Upper lobe of left lung (tissue), 6 donors: ENCODE measurements around the gene MTMR12. TPM values are rescaled to one million over a fixed set of nuclear protein-coding genes. Genes with fewer than 3 reads are reported as not detected.
"Not testable (repeated sequence)": the region's sequence is repeated elsewhere in the genome, so short reads cannot be mapped to it uniquely, and the experiment has no call there.

ENCODE experiments used
- ATAC-seq, 2 donors: fragments of 200-7000 bp; cut with Tn5 transposase; one replicate each; pipeline ENCODE4 v1.9.1; 2022; ENCODE audit warnings: mild to moderate bottlenecking in 2 of 2, moderate library complexity in 2 of 2; ENCODE audit not compliant: low FRiP score in 2 of 2
- DNase-seq, 2 donors: peaks; one replicate each; pipeline ENCODE4 v3.0.0-alpha.2; 2019 to 2020
- H3K27ac ChIP-seq, 4 donors: fragments of 200-600 bp; sonication (generic); one replicate each; pipeline ENCODE4 v1.5.1; 2016 to 2019
- H3K27me3 ChIP-seq, 4 donors: fragments of 200-600 bp; sonication (generic); one replicate each; pipeline ENCODE4 v1.5.1; 2017 to 2019
- H3K36me3 ChIP-seq, 4 donors: fragments of 200-600 bp; sonication (generic); one replicate each; pipeline ENCODE4 v1.5.1; 2016 to 2019
- H3K4me1 ChIP-seq, 4 donors: fragments of 200-600 bp; sonication (generic); one replicate each; pipeline ENCODE4 v1.5.1; 2018 to 2019
- H3K4me3 ChIP-seq, 4 donors: fragments of 200-600 bp; sonication (generic); one replicate each; pipeline ENCODE4 v1.5.1; 2017 to 2019; ENCODE audit warnings: mild to moderate bottlenecking in 2 of 4, moderate library complexity in 1 of 4
- H3K9me3 ChIP-seq, 4 donors: fragments of 200-600 bp; sonication (generic); one replicate each; pipeline ENCODE4 v1.5.1; 2018 to 2019
- CTCF ChIP-seq, 6 experiments: fragments of 450-650 bp in 4 of 6; fragments of 200-600 bp in 2 of 6; sonication (generic) in 2 of 6; IDR thresholded peaks; one replicate each; pipeline ENCODE4 v1.5.1; 2016 to 2019; ENCODE audit warnings: antibody characterized with exemption in 6 of 6
- EP300 ChIP-seq, 4 donors: sonication (generic); formaldehyde crosslinking; IDR thresholded peaks; one replicate each; pipeline ENCODE4 v1.5.1; 2017; ENCODE audit warnings: antibody characterized with exemption in 4 of 4, control low read depth in 2 of 4
- POLR2A ChIP-seq, 4 donors: fragments of 450-650 bp; IDR thresholded peaks; one replicate each; pipeline ENCODE4 v1.5.1; 2016 to 2017; ENCODE audit warnings: antibody characterized with exemption in 4 of 4, mild to moderate bottlenecking in 2 of 4
- POLR2AphosphoS5 ChIP-seq, 2 donors: sonication (generic); formaldehyde crosslinking; IDR thresholded peaks; one replicate each; pipeline ENCODE4 v1.5.1; 2017; ENCODE audit warnings: antibody characterized with exemption in 2 of 2
- WGBS, 2 donors: methylation state at CpG; one replicate each; pipeline ENCODE4 v1.1.5; 2017 to 2018; 5-methylcytosine and 5-hydroxymethylcytosine counted together
- total RNA-seq, 6 donors: library from RNA; depleted of rRNA in 4 of 6; stranded (reverse); fragments of >200 nt in 4 of 6; gene quantifications; one replicate each; pipeline versions ENCODE4 v1.1.0 to v1.2.1, GENCODE V29; 2016 to 2021
- donor health status: DM: no; HTN: no; CAD: no; lungs with moderate emphysema.
- donor health status: DM: no; HTN: yes; CAD: no; lungs with severe emphysema.

Gene MTMR12
- total RNA-seq, 6 donors from 2014 or later = 27.2 to 50.8 (median 35.5) TPM

GRCh38 chr5:32314658-32315057 is 1.9 kb upstream of the MTMR12 start:
- H3K36me3 ChIP-seq = no peaks in the 10 kb centered on the region
- ATAC-seq = no peak
- peaks cover 20 to 36% (median 23%) of the 10 kb centered on the region in 4 donors for H3K4me1 ChIP-seq
- H3K9me3 ChIP-seq = no peaks in the 10 kb centered on the region
- TF ChIP-seq POLR2AphosphoS5 (IDR thresholded peaks at IDR 0.05) (no peak), EP300 (IDR thresholded peaks at IDR 0.05) (no peak), CTCF (IDR thresholded peaks at IDR 0.05) (no peak), POLR2A (IDR thresholded peaks at IDR 0.05) (no peak)
- no peaks in the 10 kb centered on the region for H3K27me3 ChIP-seq
- 71 to 75% methylated on average over 5 of the region's 5 CpGs for WGBS, 2 donors
- no peak for DNase-seq
- H3K4me3 ChIP-seq = no peak overlapping the region
- peak overlapping the region in 1 of 4 donors; percentile 50 for H3K27ac ChIP-seq

- H3K4me3 ChIP-seq, H3K36me3 ChIP-seq, H3K27me3 ChIP-seq, ATAC-seq, H3K9me3 ChIP-seq, DNase-seq: not testable (repeated sequence)
- 60 to 78% methylated on average over 10 of the region's 10 CpGs for WGBS, 2 donors
- Histone ChIP-seq H3K4me1 (peaks cover 21 to 41% (median 28%) of the 10 kb centered on the region in 4 donors), H3K27ac (peak overlapping the region in 2 of 4 donors; percentile 50 to 84)
Measured at GRCh38 chr5:32314152-32314488, 1.4 kb upstream of the MTMR12 start.

GRCh38 chr5:32312197-32312594 is 543 bp downstream of the MTMR12 start:
- TF ChIP-seq POLR2AphosphoS5 (IDR thresholded peaks at IDR 0.05) = peak in 1 of 2 donors; percentile 57
- TF ChIP-seq POLR2A (IDR thresholded peaks at IDR 0.05) = peak in 1 of 4 donors; percentile 69
- TF ChIP-seq CTCF (IDR thresholded peaks at IDR 0.05) = no peak
- peak in 1 of 4 donors; percentile 17 for TF ChIP-seq EP300 (IDR thresholded peaks at IDR 0.05)
- ATAC-seq = peak; percentile 20 to 63
- peak; percentile 75 to 94 for DNase-seq
- 1% methylated on average over 14 to 17 of the region's 34 CpGs for WGBS, 2 donors
- Histone ChIP-seq H3K27ac (peak overlapping the region; percentile 94 to 99 (median 98)), H3K27me3 (no peaks in the 10 kb centered on the region), H3K4me3 (peak overlapping the region; percentile 82 to 92 (median 91)), H3K9me3 (no peaks in the 10 kb centered on the region), H3K4me1 (peaks cover 30 to 60% (median 42%) of the 10 kb centered on the region in 4 donors), H3K36me3 (no peaks in the 10 kb centered on the region)

GRCh38 chr5:32311404-32312196 is 1.1 kb downstream of the MTMR12 start:
- no peaks in the 10 kb centered on the region for H3K27me3 ChIP-seq
- no peaks in the 10 kb centered on the region for H3K9me3 ChIP-seq
- WGBS, 2 donors = 40 to 41% methylated on average over 16 of the region's 16 CpGs
- H3K4me1 ChIP-seq = peaks cover 35 to 64% (median 42%) of the 10 kb centered on the region in 4 donors
- TF ChIP-seq POLR2A (IDR thresholded peaks at IDR 0.05) (no peak), EP300 (IDR thresholded peaks at IDR 0.05) (no peak), POLR2AphosphoS5 (IDR thresholded peaks at IDR 0.05) (no peak), CTCF (IDR thresholded peaks at IDR 0.05) (no peak)
- H3K36me3 ChIP-seq = no peaks in the 10 kb centered on the region
- no peak for DNase-seq
- H3K4me3 ChIP-seq = peak overlapping the region; percentile 82 to 92 (median 91)
- ATAC-seq = no peak
- H3K27ac ChIP-seq = peak overlapping the region; percentile 94 to 99 (median 98)

GRCh38 chr5:32309761-32310160 is 3.0 kb downstream of the MTMR12 start:
- H3K27ac ChIP-seq = no peak overlapping the region
- DNase-seq (no peak), ATAC-seq (no peak)
- H3K36me3 ChIP-seq = no peaks in the 10 kb centered on the region
- H3K4me1 ChIP-seq = peaks cover 40 to 81% (median 50%) of the 10 kb centered on the region in 4 donors
- no peak overlapping the region for H3K4me3 ChIP-seq
- WGBS, 2 donors = 66 to 71% methylated on average over 6 of the region's 6 CpGs
- no peaks in the 10 kb centered on the region for H3K27me3 ChIP-seq
- TF ChIP-seq CTCF (IDR thresholded peaks at IDR 0.05) = no peak
- no peak for TF ChIP-seq EP300 (IDR thresholded peaks at IDR 0.05)
- TF ChIP-seq POLR2AphosphoS5 (IDR thresholded peaks at IDR 0.05) = no peak
- no peak for TF ChIP-seq POLR2A (IDR thresholded peaks at IDR 0.05)
- no peaks in the 10 kb centered on the region for H3K9me3 ChIP-seq
